Fibroblast of villous mesenchyme (primary cell): Measurements from ENCODE around the gene HUS1. TPM values are rescaled to one million over a fixed set of nuclear protein-coding genes. Genes with fewer than 3 reads are reported as not detected.
"Not testable (repeated sequence)": the region's sequence is repeated elsewhere in the genome, so short reads cannot be mapped to it uniquely, and the experiment has no call there.

Experiments
- DNase-seq: peaks from one replicate; pipeline ENCODE4 v3.0.0-alpha.2; 2010; ENCODE audit warnings: low read depth
- H3K4me3 ChIP-seq: 2 replicates; pipeline ENCODE4 v1.5.1; 2011; ENCODE audit warnings: low read depth, mild to moderate bottlenecking, low read length
- total RNA-seq: library from RNA; depleted of rRNA; stranded (reverse); fragments of >200 nt; gene quantifications from 2 replicates; pipeline ENCODE4 v1.2.3, GENCODE V29; 2012
- TF ChIP-seq, protein P1 (sequence below): IDR thresholded peaks from 2 replicates; pipeline ENCODE4 v1.5.1; 2012; ENCODE audit warnings: low read depth, mild to moderate bottlenecking, low read length; ENCODE audit not compliant: insufficient read depth

HUS1 gene
- total RNA-seq, 1 donor: 29.4 TPM

DNA sequence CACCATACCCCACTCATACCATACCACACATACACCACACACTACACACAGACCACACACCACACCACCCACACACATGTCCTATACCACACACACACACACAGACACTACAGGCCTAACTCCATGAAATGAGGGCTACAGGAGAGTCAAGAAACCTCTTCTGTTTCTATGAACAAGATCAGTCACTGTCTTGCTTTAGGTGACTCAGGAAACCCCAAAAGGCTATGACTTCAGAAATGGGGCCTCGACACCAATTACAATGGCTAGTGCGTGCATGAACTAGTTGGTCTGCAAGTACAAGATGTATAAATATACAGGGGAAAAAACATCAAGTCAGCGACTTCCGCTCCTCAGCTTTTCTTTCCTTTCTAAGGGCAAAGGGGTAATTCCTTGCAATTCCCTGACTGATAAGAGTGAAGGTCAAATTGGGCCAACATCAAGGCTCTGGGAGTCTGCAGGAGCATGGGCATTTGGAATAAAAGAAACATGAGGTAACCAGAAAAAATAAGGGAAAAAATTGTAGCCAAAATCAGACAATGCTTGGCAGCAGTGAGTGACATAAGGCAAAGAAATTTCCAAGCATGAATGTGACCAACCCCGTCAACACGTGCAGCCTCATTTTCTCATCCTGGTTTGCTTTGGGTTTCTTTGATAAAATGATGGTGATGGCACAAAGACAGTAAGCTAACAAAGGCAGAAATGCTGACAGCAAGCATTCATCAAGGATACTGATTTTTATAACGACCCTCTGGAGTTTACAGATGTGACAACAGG is 32.6 kb downstream of the HUS1 start:
- TF ChIP-seq, protein P1, sequence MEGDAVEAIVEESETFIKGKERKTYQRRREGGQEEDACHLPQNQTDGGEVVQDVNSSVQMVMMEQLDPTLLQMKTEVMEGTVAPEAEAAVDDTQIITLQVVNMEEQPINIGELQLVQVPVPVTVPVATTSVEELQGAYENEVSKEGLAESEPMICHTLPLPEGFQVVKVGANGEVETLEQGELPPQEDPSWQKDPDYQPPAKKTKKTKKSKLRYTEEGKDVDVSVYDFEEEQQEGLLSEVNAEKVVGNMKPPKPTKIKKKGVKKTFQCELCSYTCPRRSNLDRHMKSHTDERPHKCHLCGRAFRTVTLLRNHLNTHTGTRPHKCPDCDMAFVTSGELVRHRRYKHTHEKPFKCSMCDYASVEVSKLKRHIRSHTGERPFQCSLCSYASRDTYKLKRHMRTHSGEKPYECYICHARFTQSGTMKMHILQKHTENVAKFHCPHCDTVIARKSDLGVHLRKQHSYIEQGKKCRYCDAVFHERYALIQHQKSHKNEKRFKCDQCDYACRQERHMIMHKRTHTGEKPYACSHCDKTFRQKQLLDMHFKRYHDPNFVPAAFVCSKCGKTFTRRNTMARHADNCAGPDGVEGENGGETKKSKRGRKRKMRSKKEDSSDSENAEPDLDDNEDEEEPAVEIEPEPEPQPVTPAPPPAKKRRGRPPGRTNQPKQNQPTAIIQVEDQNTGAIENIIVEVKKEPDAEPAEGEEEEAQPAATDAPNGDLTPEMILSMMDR: no peak
- no peak overlapping the region for H3K4me3 ChIP-seq
- no peak for DNase-seq

DNA sequence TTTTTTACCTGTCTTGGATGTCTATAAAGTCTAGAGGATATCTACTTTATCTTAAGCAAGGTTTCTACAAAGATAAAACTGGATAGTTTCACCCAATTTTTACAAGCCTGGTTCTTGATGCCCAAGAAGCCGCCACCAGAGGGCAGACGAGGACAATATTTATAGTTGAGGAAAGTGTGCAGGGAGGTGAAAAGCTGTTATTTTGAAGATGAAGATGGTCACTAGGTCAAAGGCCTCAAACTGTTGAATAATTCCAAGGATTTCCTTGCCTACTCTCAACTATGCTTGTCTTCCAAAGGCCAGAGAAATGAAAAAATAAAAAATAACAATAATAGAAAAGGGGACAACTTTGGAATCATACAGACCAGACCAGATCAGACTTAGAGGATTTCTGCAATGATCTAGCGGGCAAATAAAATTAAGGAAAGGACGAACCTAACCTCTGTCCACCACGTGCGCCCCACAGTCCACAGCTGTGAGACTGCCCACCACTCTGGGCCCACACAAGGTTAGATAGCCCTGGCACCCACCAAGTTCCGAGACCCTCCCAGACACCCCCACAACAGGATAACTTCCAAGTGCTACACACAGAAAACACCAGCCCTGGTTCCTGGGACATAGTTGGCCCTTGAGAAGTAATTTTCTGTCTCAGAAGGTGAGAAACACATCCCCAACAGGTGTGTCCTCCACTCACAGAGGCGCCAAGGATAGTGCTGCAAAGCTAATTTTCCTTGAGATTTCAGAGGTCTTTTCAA is 34.0 kb downstream of the HUS1 start:
- no peak overlapping the region for H3K4me3 ChIP-seq
- DNase-seq: peak; percentile 77
- TF ChIP-seq, protein P1: peak; percentile 70

DNA sequence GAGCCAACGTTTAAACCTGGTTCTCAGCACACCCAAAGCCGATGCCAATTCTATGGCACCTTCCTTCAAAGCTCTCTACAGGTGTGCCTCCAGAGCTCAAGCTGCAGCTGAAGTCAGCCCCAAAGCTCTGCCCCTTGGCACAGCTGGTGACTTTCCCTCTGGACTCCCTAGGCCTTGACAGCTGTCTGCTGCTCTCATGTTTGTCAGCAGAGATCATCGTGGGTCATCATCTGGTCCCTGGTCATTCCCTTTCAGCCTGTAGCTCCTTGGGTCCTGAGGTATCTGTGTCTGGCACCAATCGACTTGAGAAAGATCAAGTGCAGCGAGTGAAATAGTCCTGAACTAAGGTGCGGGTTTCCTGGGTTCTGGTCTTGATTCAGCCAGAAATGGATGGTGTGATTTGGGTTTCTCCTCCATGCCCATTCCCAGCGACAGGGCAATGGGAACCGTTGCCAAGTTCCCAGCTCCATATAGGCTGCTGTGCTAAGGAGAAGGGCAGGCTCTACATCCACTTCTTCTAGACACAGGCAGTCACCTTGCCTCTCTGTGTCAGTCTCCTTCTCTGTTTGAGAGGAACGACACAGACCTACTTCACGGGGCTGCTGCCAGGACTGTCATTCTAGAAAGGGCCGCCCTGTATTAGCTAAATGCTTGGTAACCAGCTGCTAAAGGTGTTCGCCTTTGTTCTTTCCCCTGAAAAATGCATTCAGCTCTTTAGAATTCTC is 34.7 kb downstream of the HUS1 start:
- TF ChIP-seq, protein P1: no peak
- no peak for DNase-seq

DNA sequence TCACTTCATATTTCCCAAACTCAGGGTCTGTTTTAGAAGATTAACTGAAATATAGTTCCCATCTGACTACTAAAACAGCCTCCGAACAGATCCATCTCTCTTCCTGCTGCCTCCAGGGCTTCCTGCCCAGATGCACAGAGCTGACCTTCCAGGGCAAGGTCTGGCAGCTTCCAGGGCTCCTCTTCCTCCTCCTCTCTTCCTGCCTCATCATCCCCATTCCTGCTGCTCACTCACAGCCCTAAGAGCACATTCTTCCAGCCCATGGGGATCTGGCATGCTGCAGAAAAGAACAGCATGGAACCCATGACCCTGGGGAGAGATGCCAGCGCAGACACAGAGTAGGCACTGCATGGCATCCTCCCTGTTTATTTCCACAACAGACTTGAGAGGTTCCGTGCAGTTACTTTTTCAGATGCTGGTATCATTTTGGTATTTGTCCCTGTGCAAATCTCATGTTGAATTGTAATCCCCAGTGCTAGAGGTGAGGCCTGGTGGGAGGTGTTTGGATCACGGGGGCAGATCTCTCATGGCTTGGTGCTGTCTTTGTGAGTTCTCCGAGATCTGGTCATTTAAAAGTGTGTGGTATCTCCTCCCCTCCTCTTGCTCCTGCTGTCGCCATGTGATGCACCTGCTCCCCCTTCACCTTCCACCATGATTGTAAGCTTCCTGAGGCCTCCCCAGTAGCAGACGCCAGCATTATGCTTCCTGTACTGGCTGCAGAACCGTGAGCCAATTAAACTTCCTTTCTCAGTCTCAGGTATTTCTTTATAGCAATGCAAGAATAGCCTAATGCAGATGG is 35.5 kb downstream of the HUS1 start:
- TF ChIP-seq, protein P1: no peak
- no peak overlapping the region for H3K4me3 ChIP-seq
- DNase-seq: no peak

More for the DNA sequence above, 34.7 kb downstream of the HUS1 start:
- no peak overlapping the region for H3K4me3 ChIP-seq

DNA sequence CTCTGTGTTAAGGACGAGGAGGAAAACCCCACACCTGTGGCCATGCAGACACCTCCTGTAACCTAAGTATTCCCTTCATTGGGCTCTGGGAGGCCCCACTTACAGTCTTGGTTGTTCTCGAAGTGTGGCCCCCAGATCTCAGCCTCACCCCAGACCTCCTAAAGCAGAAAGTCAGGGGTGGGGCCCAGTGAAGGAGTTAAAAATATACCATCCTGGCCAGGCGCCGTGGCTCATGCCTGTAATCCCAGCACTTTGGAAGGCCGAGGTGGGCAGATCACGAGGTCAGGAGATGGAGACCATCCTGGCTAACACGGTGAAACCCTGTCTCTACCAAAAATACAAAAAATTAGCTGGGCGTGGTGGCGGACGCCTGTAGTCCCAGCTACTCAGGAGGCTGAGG is 36.8 kb downstream of the HUS1 start:
- DNase-seq, H3K4me3 ChIP-seq: not testable (repeated sequence)

DNA sequence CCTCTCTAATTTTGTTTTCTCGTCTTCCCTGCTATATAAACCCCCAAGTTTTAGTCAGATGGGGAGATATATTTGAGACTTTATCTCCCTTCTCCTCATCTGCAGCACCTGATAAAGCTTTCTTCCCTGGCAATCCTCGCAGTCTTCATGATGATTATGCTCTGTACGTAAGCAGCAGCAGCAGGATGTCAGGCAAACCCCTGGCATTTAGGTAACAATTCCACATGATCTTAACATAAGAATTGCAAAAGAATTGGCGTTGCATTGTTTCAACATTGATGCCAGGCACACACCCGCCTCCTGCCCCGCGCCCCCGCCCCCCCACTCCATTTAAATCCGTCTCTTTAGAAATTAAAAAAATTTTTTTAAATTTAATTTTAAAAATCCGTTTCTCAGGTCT is 37.3 kb downstream of the HUS1 start:
- no peak for DNase-seq
- no peak overlapping the region for H3K4me3 ChIP-seq
- TF ChIP-seq, protein P1: no peak
